ENCODE results near the gene DNM3.
A peak's percentile ranks its signal among the peaks of the same experiment; 100 is the strongest.

The DNM3 gene

GRCh38 chr1:172252958-172253357 lies 411.7 kb downstream of the DNM3 start:
- no peak for FAIRE-seq

GRCh38 chr1:172254521-172255222 lies 413.4 kb downstream of the DNM3 start:
- FAIRE-seq = peak; percentile 58

GRCh38 chr1:172255223-172255560 lies 413.9 kb downstream of the DNM3 start:
- FAIRE-seq = no peak

GRCh38 chr1:172265905-172266304 lies 424.6 kb downstream of the DNM3 start:
- FAIRE-seq = no peak

GRCh38 chr1:172266528-172267174 lies 425.4 kb downstream of the DNM3 start:
- FAIRE-seq = peak; percentile 95

GRCh38 chr1:172268237-172268636 lies 426.9 kb downstream of the DNM3 start:
- no peak for FAIRE-seq

GRCh38 chr1:172269084-172269483 lies 427.8 kb downstream of the DNM3 start:
- no peak for FAIRE-seq

- peak; percentile 100 for FAIRE-seq
Measured at GRCh38 chr1:172269644-172270043, 428.3 kb downstream of the DNM3 start.

- no peak for FAIRE-seq
Measured at GRCh38 chr1:172270605-172271004, 429.3 kb downstream of the DNM3 start.

- FAIRE-seq = no peak
Measured at GRCh38 chr1:172272087-172272486, 430.8 kb downstream of the DNM3 start.

GRCh38 chr1:172273647-172274396 lies 432.5 kb downstream of the DNM3 start:
- no peak for FAIRE-seq

- no peak for FAIRE-seq
Measured at GRCh38 chr1:172275478-172275877, 434.2 kb downstream of the DNM3 start.

GRCh38 chr1:172276120-172276818 lies 435.0 kb downstream of the DNM3 start:
- FAIRE-seq = no peak

GRCh38 chr1:172277275-172277674 lies 436.0 kb downstream of the DNM3 start:
- FAIRE-seq = no peak

GRCh38 chr1:172277989-172278388 lies 436.7 kb downstream of the DNM3 start:
- peak; percentile 30 for FAIRE-seq

GRCh38 chr1:172278478-172278877 lies 437.2 kb downstream of the DNM3 start:
- FAIRE-seq = peak; percentile 11

- no peak for FAIRE-seq
Measured at GRCh38 chr1:172279939-172280636, 438.8 kb downstream of the DNM3 start.

GRCh38 chr1:172283766-172284165 lies 442.5 kb downstream of the DNM3 start:
- no peak for FAIRE-seq

GRCh38 chr1:172286629-172287076 lies 445.4 kb downstream of the DNM3 start:
- FAIRE-seq = no peak

GRCh38 chr1:172287208-172287607 lies 445.9 kb downstream of the DNM3 start:
- no peak for FAIRE-seq

GRCh38 chr1:172288581-172288980 lies 447.3 kb downstream of the DNM3 start:
- FAIRE-seq = no peak

- peak; percentile 89 for FAIRE-seq
Measured at GRCh38 chr1:172289448-172289847, 448.1 kb downstream of the DNM3 start.

GRCh38 chr1:172292840-172293239 lies 451.5 kb downstream of the DNM3 start:
- no peak for FAIRE-seq
